Liver (tissue), 9 donors: ENCODE measurements around the gene RCAN3. TPM values are rescaled to one million over a fixed set of nuclear protein-coding genes. Genes with fewer than 3 reads are reported as not detected.

Source experiments
- DNase-seq: peaks from one replicate; pipeline ENCODE4 v3.0.0-alpha.2; 2017; ENCODE audit warnings: low spot score
- H3K27ac ChIP-seq, 2 donors: one replicate each; pipeline ENCODE4 v1.7.0; 2013; ENCODE audit warnings: inconsistent platforms in 2 of 2, low read length in 2 of 2, control low read depth in 1 of 2, low read depth in 1 of 2, mild to moderate bottlenecking in 1 of 2
- H3K27me3 ChIP-seq, 4 donors: one replicate each; pipeline versions ENCODE4 v1.6.1 to v1.7.0; 2013; ENCODE audit warnings: low read length in 3 of 4, inconsistent platforms in 1 of 4, mild to moderate bottlenecking in 1 of 4, moderate library complexity in 1 of 4; ENCODE audit not compliant: control insufficient read depth in 4 of 4, insufficient read depth in 4 of 4
- H3K36me3 ChIP-seq, 4 donors: one replicate each; pipeline versions ENCODE4 v1.6.1 to v1.7.0; 2013; ENCODE audit warnings: low read length in 3 of 4, mild to moderate bottlenecking in 3 of 4, low read depth in 1 of 4, moderate library complexity in 1 of 4; ENCODE audit not compliant: control insufficient read depth in 4 of 4, insufficient read depth in 3 of 4
- H3K4me1 ChIP-seq, 4 donors: one replicate each; pipeline versions ENCODE4 v1.6.1 to v1.7.0; 2013; ENCODE audit warnings: low read length in 3 of 4, mild to moderate bottlenecking in 3 of 4, moderate library complexity in 1 of 4; ENCODE audit not compliant: control insufficient read depth in 4 of 4, insufficient read depth in 4 of 4
- H3K4me3 ChIP-seq, 3 donors: one replicate each; pipeline versions ENCODE4 v1.6.1 to v1.7.0; 2013; ENCODE audit warnings: low read length in 3 of 3, control low read depth in 1 of 3, low read depth in 1 of 3, mild to moderate bottlenecking in 1 of 3
- H3K9ac ChIP-seq, 2 donors: one replicate each; pipeline ENCODE4 v1.7.0; 2013; ENCODE audit warnings: low read length in 2 of 2, mild to moderate bottlenecking in 2 of 2, moderate library complexity in 2 of 2, control low read depth in 1 of 2, low read depth in 1 of 2
- H3K9me3 ChIP-seq, 4 donors: one replicate each; pipeline versions ENCODE4 v1.6.1 to v1.7.0; 2013; ENCODE audit warnings: low read length in 3 of 4; ENCODE audit not compliant: control insufficient read depth in 4 of 4
- EGR1 ChIP-seq, 2 donors: IDR thresholded peaks; 2 replicates each; pipeline ENCODE4 v1.6.1; 2016 to 2018; ENCODE audit warnings: antibody characterized with exemption in 2 of 2, low read depth in 2 of 2
- FOXA1 ChIP-seq: IDR thresholded peaks from 2 replicates; pipeline ENCODE4 v1.6.1; 2016; ENCODE audit warnings: antibody characterized with exemption
- FOXA2 ChIP-seq: IDR thresholded peaks from 2 replicates; pipeline ENCODE4 v1.6.1; 2016; ENCODE audit warnings: antibody characterized with exemption
- GABPA ChIP-seq, 2 donors: IDR thresholded peaks in 1 of 2; conservative IDR thresholded peaks in 1 of 2; 2 replicates each; pipeline ENCODE4 v1.6.1; 2016; ENCODE audit warnings: antibody characterized with exemption in 2 of 2, mild to moderate bottlenecking in 1 of 2, moderate library complexity in 1 of 2
- HNF4A ChIP-seq, 2 donors: conservative IDR thresholded peaks; 2 replicates each; pipeline ENCODE4 v1.6.1; 2016; ENCODE audit warnings: antibody characterized with exemption in 2 of 2, mild to moderate bottlenecking in 2 of 2
- HNF4G ChIP-seq: IDR thresholded peaks from 2 replicates; pipeline ENCODE4 v1.6.1; 2016; ENCODE audit warnings: antibody characterized with exemption
- JUND ChIP-seq, 2 donors: IDR thresholded peaks; 2 replicates each; pipeline ENCODE4 v1.6.1; 2016; ENCODE audit warnings: antibody characterized with exemption in 2 of 2
- NR2F2 ChIP-seq: IDR thresholded peaks from 2 replicates; pipeline ENCODE4 v1.6.1; 2016; ENCODE audit warnings: antibody characterized with exemption
- RAD21 ChIP-seq, 2 donors: IDR thresholded peaks; 2 replicates each; pipeline ENCODE4 v1.6.1; 2016; ENCODE audit warnings: antibody characterized with exemption in 2 of 2, mild to moderate bottlenecking in 2 of 2
- RXRA ChIP-seq, 2 donors: IDR thresholded peaks; 2 replicates each; pipeline ENCODE4 v1.6.1; 2017 to 2018; ENCODE audit warnings: antibody characterized with exemption in 2 of 2, mild to moderate bottlenecking in 1 of 2
- YY1 ChIP-seq: IDR thresholded peaks from 2 replicates; pipeline ENCODE4 v1.6.1; 2016; ENCODE audit warnings: antibody characterized with exemption, mild to moderate bottlenecking
- WGBS: extraction: QIAGEN DNeasy Blood & Tissue Kit; methylation state at CpG from one replicate; pipeline ENCODE4 v1.1.7; 2013; 5-methylcytosine and 5-hydroxymethylcytosine counted together
- polyA plus RNA-seq, 2 donors: library from polyadenylated mRNA; stranded (reverse) in 1 of 2; unstranded in 1 of 2; fragments of 200-250 nt in 1 of 2; fragments of >200 nt in 1 of 2; fragmentation: Nextera tagmentation in 1 of 2; extraction: Ambion mirVana in 1 of 2; gene quantifications; one replicate each; pipeline versions ENCODE4 v1.2.1 to v1.2.3, GENCODE V29; 2013 to 2015
- total RNA-seq, 2 donors: library from RNA; depleted of rRNA; stranded (reverse); fragments of >200 nt; gene quantifications; one replicate each; pipeline ENCODE4 v1.2.3, GENCODE V29; 2014
- TF ChIP-seq, protein P1 (sequence below): IDR thresholded peaks from 2 replicates; pipeline ENCODE4 v1.6.1; 2016; ENCODE audit warnings: antibody characterized with exemption
- TF ChIP-seq, protein P2 (sequence below): IDR thresholded peaks from 2 replicates; pipeline ENCODE4 v1.6.1; 2016; ENCODE audit warnings: antibody characterized with exemption
- TF ChIP-seq, protein P3 (sequence below): fragments of 150-350 bp; IDR thresholded peaks from 2 replicates; pipeline ENCODE4 v1.5.1; 2017; ENCODE audit warnings: improper control_type of control experiment, low read depth, low read length; ENCODE audit not compliant: missing input control
- donor health status: healthy.
- donor health status: healthy.
- donor health status: healthy.
- donor health status: healthy.
- donor health status: healthy.

Gene RCAN3
- total and polyA plus RNA-seq, 4 donors, result 0.97 to 3.1 (median 1.2) TPM

DNA sequence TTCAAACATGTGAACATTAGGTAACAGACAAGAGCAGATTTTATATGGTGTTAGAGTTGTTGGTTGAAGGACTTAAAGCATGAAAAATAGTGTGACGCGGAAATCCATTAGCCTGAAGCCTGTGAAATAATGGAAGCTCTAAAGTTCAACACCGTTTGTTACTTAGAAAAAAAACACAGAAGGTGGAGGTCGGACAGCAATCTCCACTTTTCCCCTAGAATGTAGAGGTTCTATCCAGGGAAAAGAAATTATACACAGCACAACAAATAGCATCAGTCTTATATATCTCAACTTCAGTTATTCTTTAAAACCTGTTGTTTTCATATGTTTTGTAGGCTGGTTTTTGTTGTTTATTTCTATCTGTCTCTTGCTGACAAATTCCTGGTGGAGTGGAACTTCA, 1.9 kb downstream of the RCAN3 start:
- H3K27ac ChIP-seq, result no peak overlapping the region
- no peaks in the 10 kb centered on the region for H3K9me3 ChIP-seq
- H3K4me1 ChIP-seq, result peaks cover 0 to 15% (median 6%) of the 10 kb centered on the region in 4 donors
- H3K27me3 ChIP-seq, result no peaks in the 10 kb centered on the region
- H3K36me3 ChIP-seq, result no peaks in the 10 kb centered on the region
- no peak for DNase-seq
- WGBS, result 93% methylated on average over 4 of the region's 4 CpGs
- no peak overlapping the region for H3K4me3 ChIP-seq
- TF ChIP-seq RAD21 (IDR thresholded peaks at IDR 0.05) (no peak), HNF4A (conservative IDR thresholded peaks at IDR 0.05) (no peak), HNF4G (no peak), FOXA2 (no peak), YY1 (no peak), FOXA1 (no peak), EGR1 (IDR thresholded peaks at IDR 0.05; ENCODE audit: low read depth in 2 of 2) (no peak)
- H3K9ac ChIP-seq, result no peak overlapping the region

DNA sequence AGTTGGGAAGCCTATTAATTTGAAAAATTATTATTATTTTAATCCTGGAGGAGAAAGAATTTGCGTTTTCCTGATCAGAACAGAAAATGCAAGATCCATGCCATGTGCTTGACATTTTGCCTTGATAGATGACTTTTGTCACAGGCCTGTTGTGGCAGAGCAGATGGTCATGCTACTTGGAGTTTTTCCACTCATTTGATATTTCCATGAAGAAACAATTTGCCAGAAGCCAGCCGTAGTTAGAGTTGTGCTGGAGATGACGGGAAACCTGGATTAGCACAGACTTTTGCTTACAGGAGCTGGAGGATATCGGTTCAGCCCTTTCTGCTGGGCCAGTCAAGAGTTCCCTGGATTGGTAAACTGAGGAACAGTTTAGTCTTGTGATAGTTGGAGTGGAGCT, 3.2 kb downstream of the RCAN3 start:
- no peak for TF ChIP-seq JUND (IDR thresholded peaks at IDR 0.05)
- no peak for TF ChIP-seq EGR1 (IDR thresholded peaks at IDR 0.05; ENCODE audit: low read depth in 2 of 2)
- no peak for TF ChIP-seq NR2F2
- no peak for TF ChIP-seq RXRA (IDR thresholded peaks at IDR 0.05)
- TF ChIP-seq, protein P1, sequence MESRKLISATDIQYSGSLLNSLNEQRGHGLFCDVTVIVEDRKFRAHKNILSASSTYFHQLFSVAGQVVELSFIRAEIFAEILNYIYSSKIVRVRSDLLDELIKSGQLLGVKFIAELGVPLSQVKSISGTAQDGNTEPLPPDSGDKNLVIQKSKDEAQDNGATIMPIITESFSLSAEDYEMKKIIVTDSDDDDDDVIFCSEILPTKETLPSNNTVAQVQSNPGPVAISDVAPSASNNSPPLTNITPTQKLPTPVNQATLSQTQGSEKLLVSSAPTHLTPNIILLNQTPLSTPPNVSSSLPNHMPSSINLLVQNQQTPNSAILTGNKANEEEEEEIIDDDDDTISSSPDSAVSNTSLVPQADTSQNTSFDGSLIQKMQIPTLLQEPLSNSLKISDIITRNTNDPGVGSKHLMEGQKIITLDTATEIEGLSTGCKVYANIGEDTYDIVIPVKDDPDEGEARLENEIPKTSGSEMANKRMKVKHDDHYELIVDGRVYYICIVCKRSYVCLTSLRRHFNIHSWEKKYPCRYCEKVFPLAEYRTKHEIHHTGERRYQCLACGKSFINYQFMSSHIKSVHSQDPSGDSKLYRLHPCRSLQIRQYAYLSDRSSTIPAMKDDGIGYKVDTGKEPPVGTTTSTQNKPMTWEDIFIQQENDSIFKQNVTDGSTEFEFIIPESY, result no peak
- no peak for TF ChIP-seq YY1
- TF ChIP-seq, protein P2, sequence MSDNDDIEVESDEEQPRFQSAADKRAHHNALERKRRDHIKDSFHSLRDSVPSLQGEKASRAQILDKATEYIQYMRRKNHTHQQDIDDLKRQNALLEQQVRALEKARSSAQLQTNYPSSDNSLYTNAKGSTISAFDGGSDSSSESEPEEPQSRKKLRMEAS, result no peak
- WGBS, result 97% methylated on average over 4 of the region's 4 CpGs
- DNase-seq, result no peak
- H3K4me3 ChIP-seq, result no peak overlapping the region
- peaks cover 0 to 15% (median 6%) of the 10 kb centered on the region in 4 donors for H3K4me1 ChIP-seq
- H3K36me3 ChIP-seq, result no peaks in the 10 kb centered on the region
- H3K27me3 ChIP-seq, result no peaks in the 10 kb centered on the region
- H3K27ac ChIP-seq, result no peak overlapping the region
- no peak overlapping the region for H3K9ac ChIP-seq
- no peaks in the 10 kb centered on the region for H3K9me3 ChIP-seq

DNA sequence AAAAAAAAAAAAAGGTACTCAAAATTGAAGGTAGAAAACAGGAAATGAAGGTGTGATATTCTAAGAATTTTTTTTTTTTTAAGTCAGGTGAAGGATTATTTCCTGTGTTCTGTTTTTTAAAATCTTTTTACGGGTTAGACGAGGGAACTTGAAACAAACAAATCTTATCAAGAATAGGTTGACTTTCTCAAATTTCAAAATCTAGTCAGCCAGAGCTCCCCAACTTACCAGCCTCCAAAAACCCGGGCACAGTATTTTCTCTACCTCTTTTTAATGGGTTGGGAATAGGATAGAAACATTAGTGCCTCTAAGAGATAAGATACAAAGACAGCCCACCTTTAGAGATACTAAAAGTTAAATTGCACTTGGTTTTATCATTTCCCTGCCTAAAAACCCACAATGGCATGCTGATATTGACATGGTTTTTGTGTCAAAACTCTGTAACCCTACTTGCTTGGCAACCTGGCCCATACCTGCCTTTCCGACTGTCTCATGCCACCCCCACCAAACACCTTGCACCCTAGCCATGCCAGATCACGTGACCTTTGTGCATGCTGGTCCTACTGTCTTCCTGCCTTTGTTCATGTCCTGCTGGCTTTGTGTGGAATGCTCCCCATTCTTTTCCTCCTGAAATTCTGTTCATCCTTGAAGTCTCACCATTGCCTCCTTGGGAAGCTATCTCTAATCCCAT, 4.2 kb downstream of the RCAN3 start:
- Histone ChIP-seq H3K27ac (no peak overlapping the region), H3K9ac (no peak overlapping the region), H3K27me3 (no peaks in the 10 kb centered on the region), H3K36me3 (no peaks in the 10 kb centered on the region), H3K9me3 (no peaks in the 10 kb centered on the region), H3K4me3 (no peak overlapping the region), H3K4me1 (peaks cover 0 to 9% (median 4%) of the 10 kb centered on the region in 4 donors)
- no peak for DNase-seq
- TF ChIP-seq NR2F2, result no peak
- no peak for TF ChIP-seq RXRA (IDR thresholded peaks at IDR 0.05)
- no peak for TF ChIP-seq GABPA (IDR thresholded peaks at IDR 0.05 in 1 of 2, conservative IDR thresholded peaks at IDR 0.05 in 1 of 2)
- TF ChIP-seq FOXA1, result no peak
- TF ChIP-seq, protein P1, result no peak
- TF ChIP-seq, protein P3, sequence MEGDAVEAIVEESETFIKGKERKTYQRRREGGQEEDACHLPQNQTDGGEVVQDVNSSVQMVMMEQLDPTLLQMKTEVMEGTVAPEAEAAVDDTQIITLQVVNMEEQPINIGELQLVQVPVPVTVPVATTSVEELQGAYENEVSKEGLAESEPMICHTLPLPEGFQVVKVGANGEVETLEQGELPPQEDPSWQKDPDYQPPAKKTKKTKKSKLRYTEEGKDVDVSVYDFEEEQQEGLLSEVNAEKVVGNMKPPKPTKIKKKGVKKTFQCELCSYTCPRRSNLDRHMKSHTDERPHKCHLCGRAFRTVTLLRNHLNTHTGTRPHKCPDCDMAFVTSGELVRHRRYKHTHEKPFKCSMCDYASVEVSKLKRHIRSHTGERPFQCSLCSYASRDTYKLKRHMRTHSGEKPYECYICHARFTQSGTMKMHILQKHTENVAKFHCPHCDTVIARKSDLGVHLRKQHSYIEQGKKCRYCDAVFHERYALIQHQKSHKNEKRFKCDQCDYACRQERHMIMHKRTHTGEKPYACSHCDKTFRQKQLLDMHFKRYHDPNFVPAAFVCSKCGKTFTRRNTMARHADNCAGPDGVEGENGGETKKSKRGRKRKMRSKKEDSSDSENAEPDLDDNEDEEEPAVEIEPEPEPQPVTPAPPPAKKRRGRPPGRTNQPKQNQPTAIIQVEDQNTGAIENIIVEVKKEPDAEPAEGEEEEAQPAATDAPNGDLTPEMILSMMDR, result no peak
- 89% methylated on average over 5 of the region's 5 CpGs for WGBS
